Astrocyte (in vitro differentiated cells and primary cell): ENCODE measurements around the gene DCAF15.

Source experiments
- EZH2 ChIP-seq: IDR thresholded peaks from 2 replicates; pipeline ENCODE4 v1.6.1; 2012; ENCODE audit warnings: mild to moderate bottlenecking, low read length, inconsistent platforms; ENCODE audit not compliant: insufficient read depth
- TF ChIP-seq, protein P1 (sequence below): IDR thresholded peaks from 2 replicates; pipeline ENCODE4 v1.5.1; 2011; ENCODE audit warnings: low read depth, mild to moderate bottlenecking, inconsistent platforms, low read length, moderate library complexity; ENCODE audit not compliant: insufficient read depth

DNA sequence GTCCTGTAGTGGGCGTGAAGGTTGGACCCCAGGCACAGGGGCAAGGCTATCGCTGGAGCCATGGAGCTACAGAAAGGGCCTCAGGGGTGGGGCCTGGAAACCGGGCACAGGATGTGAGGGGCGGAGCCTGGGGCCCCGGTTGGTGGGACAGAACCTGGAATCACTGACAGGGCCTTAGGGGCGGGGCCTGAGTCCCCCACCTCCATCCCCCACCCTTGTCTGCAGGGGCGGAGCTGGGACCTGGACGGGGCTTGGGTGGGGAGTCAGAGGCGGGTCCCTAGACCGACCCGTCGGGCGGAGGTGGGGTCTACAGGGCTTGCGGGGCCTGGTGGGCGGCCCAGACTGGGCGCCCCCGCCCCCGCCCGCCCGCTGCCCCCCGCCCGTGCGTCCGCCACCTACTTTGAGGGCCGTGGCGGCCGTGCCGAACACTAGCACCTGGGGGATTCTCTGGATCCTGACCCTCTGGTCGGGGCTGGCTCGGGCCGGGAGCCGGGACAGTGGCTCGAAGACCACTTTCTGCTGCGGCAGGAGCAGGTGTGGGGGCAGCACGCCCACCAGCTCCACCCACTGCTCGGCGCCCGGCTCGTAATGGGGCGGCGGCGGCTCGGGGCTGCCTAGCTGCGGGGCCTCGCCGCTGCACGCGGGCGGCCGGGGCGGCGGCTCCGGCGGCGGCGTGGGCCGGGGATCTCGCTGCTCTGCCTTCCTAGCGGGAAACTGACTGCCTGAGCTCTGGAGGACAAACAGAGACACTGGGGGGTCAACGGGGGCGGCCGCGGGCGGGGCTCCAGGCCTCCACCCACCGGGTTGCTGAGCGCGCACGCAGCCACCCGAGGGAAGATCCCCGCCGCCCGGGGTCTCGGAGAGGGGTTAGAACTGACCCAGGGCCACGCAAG is 26.3 kb downstream of the DCAF15 start:
- TF ChIP-seq, protein P1, sequence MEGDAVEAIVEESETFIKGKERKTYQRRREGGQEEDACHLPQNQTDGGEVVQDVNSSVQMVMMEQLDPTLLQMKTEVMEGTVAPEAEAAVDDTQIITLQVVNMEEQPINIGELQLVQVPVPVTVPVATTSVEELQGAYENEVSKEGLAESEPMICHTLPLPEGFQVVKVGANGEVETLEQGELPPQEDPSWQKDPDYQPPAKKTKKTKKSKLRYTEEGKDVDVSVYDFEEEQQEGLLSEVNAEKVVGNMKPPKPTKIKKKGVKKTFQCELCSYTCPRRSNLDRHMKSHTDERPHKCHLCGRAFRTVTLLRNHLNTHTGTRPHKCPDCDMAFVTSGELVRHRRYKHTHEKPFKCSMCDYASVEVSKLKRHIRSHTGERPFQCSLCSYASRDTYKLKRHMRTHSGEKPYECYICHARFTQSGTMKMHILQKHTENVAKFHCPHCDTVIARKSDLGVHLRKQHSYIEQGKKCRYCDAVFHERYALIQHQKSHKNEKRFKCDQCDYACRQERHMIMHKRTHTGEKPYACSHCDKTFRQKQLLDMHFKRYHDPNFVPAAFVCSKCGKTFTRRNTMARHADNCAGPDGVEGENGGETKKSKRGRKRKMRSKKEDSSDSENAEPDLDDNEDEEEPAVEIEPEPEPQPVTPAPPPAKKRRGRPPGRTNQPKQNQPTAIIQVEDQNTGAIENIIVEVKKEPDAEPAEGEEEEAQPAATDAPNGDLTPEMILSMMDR = no peak
- TF ChIP-seq EZH2 = no peak
